Common myeloid progenitor, CD34-positive (primary cell): ENCODE results near the gene RAB3GAP2.

ENCODE experiments used
- CTCF ChIA-PET: fragments of 350-600 bp; sonication (Branson Sonifier 250); formaldehyde crosslinking; loops from one replicate; lab custom pipeline; 2021; ENCODE audit warnings: antibody characterized with exemption; lab: Charles Lee
- POLR2A ChIA-PET: fragments of 350-600 bp; sonication (Branson Sonifier 250); formaldehyde crosslinking; loops from one replicate; lab custom pipeline; 2021; ENCODE audit warnings: antibody characterized with exemption; lab: Charles Lee
- DNase-seq, 3 donors: peaks; one replicate each; pipeline versions ENCODE4 v3.0.0 to v3.0.0-alpha.2; 2013
- H3K27ac ChIP-seq, 2 experiments: 1 replicate in 1 of 2; 2 replicates in 1 of 2; pipeline ENCODE4 v1.7.0; 2013; ENCODE audit warnings: inconsistent platforms in 2 of 2, low read length in 2 of 2, mild to moderate bottlenecking in 2 of 2, low read depth in 1 of 2, moderate library complexity in 1 of 2; ENCODE audit not compliant: severe bottlenecking in 2 of 2, insufficient read depth in 1 of 2, poor library complexity in 1 of 2
- H3K27me3 ChIP-seq, 5 experiments: replicated peaks in 2 of 5; 1 replicate in 3 of 5; 2 replicates in 2 of 5; pipeline versions ENCODE4 v1.6.1 to v1.7.0; 2013; ENCODE audit warnings: low read length in 4 of 5, mild to moderate bottlenecking in 2 of 5, moderate library complexity in 2 of 5, inconsistent platforms in 1 of 5; ENCODE audit not compliant: insufficient read depth in 5 of 5, control insufficient read depth in 4 of 5
- H3K36me3 ChIP-seq, 4 experiments: 1 replicate in 2 of 4; 2 replicates in 2 of 4; pipeline versions ENCODE4 v1.6.1 to v1.7.0; 2013; ENCODE audit warnings: low read length in 3 of 4, control low read depth in 1 of 4, mild to moderate bottlenecking in 1 of 4; ENCODE audit not compliant: control insufficient read depth in 4 of 4, insufficient read depth in 4 of 4
- H3K4me1 ChIP-seq, 4 experiments: 1 replicate in 3 of 4; 2 replicates in 1 of 4; pipeline versions ENCODE4 v1.6.1 to v1.7.1; 2013; ENCODE audit warnings: low read length in 3 of 4, mild to moderate bottlenecking in 3 of 4, control low read depth in 1 of 4, inconsistent platforms in 1 of 4, moderate library complexity in 1 of 4; ENCODE audit not compliant: control insufficient read depth in 4 of 4, insufficient read depth in 4 of 4; ENCODE audit errors: control extremely low read depth in 1 of 4
- H3K4me3 ChIP-seq, 7 experiments: 1 replicate in 4 of 7; 2 replicates in 3 of 7; pipeline versions ENCODE4 v1.5.1 to v1.7.0; 2013; ENCODE audit warnings: mild to moderate bottlenecking in 7 of 7, low read length in 6 of 7, moderate library complexity in 6 of 7, inconsistent platforms in 2 of 7, low read depth in 2 of 7, control low read depth in 1 of 7; ENCODE audit not compliant: insufficient read depth in 4 of 7, control insufficient read depth in 1 of 7; ENCODE audit errors: extremely low read depth in 1 of 7
- H3K9me3 ChIP-seq, 5 experiments: 1 replicate in 4 of 5; 2 replicates in 1 of 5; pipeline versions ENCODE4 v1.6.1 to v1.7.1; 2013; ENCODE audit warnings: low read length in 4 of 5, mild to moderate bottlenecking in 2 of 5, inconsistent platforms in 1 of 5, low read depth in 1 of 5, moderate library complexity in 1 of 5; ENCODE audit not compliant: control insufficient read depth in 4 of 5, insufficient read depth in 2 of 5; ENCODE audit errors: control extremely low read depth in 1 of 5
- WGBS: methylation state at CpG from one replicate; pipeline ENCODE4 v1.1.5; 2013; ENCODE audit not compliant: insufficient coverage; 5-methylcytosine and 5-hydroxymethylcytosine counted together

RAB3GAP2 gene

DNA sequence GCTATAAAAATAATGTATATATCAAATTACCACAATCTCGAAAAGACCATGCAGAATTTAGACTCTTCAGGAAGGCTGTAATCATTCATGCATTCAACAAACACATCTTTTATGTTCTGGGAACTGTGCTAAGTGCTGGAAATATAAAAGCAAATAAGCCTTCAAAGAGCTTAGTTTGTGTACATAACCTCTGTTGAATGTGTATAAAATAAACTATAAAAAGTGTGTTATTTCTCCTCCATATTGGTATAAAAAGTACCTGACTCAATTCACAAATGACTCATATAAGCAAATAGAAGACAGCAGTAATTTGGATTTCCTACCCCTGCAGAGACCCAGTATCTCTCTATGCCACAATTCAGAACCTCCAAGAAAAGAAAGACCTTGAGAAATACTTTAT, 36.8 kb downstream of the RAB3GAP2 start:
- H3K4me1 ChIP-seq: no peaks in the 10 kb centered on the region
- H3K9me3 ChIP-seq: no peaks in the 10 kb centered on the region
- no peak overlapping the region for H3K4me3 ChIP-seq
- CTCF ChIA-PET: interaction anchor here (1.1 to 1.6 kb wide), 4 partner anchors 10 to 61 kb away, joined by 3 to 4 read pairs (median 3); no protein-coding TSS in a partner anchor
- no peak for DNase-seq
- no peaks in the 10 kb centered on the region for H3K27me3 ChIP-seq
- POLR2A ChIA-PET: no interaction called here
- WGBS: no CpG with 5 or more reads among the region's 1 CpG
- peaks cover 2 to 18% (median 12%) of the 10 kb centered on the region in 4 experiments for H3K36me3 ChIP-seq
- no peak overlapping the region for H3K27ac ChIP-seq

DNA sequence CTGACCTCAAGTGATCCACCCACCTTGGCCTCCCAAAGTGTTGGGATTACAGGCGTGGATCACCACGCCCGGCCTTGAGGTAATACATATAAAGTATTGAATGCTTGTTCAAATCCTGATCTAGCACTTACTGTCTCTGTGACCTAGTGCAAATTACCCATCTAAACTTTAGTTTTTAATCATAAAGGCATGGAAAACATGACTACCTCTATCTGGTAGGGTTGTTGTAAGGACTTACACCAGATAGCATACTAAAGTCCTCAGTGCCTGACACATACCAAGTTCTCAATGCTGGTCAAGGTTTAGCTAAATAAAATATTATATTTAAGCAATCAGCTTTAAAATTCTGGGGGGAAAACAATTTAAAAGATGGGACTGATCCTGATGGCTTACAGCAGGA, 38.3 kb downstream of the RAB3GAP2 start:
- CTCF ChIA-PET: interaction anchor here (1.0 to 1.1 kb wide), 2 partner anchors 16 to 47 kb away, joined by 3 to 4 read pairs; no protein-coding TSS in a partner anchor
- Histone ChIP-seq H3K4me1 (no peaks in the 10 kb centered on the region), H3K27me3 (no peaks in the 10 kb centered on the region), H3K9me3 (no peaks in the 10 kb centered on the region), H3K4me3 (no peak overlapping the region), H3K27ac (no peak overlapping the region), H3K36me3 (peaks cover 0 to 18% (median 17%) of the 10 kb centered on the region in 4 experiments)
- POLR2A ChIA-PET: no interaction called here
- DNase-seq: no peak
- WGBS: 100% methylated on average over 1 of the region's 3 CpGs

DNA sequence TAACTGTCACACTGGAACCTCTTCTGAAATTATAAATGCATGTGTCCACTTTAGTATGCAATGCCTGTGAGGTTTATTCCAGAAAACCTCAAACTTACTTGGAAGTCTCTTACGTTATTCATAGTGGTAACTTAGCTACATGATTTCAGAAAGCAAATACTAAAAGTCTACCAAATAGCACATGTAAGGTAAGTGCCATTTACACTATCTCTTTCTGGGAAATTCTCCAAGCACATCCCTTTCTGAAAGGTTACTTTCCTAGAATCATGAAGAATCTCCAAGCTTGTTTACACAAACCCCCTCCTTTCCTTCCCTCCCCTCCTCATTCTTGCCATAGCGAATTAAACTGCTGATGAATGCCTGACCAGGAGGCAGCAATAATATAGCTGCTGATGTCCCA, 42.5 kb downstream of the RAB3GAP2 start:
- no peak overlapping the region for H3K4me3 ChIP-seq
- H3K4me1 ChIP-seq: peaks cover 0 to 10% (median 0%) of the 10 kb centered on the region in 4 experiments
- peaks cover 0 to 42% (median 18%) of the 10 kb centered on the region in 4 experiments for H3K36me3 ChIP-seq
- H3K27me3 ChIP-seq: no peaks in the 10 kb centered on the region
- H3K27ac ChIP-seq: no peak overlapping the region
- POLR2A ChIA-PET: no interaction called here
- 83% methylated on average over 2 of the region's 2 CpGs for WGBS
- DNase-seq: no peak
- H3K9me3 ChIP-seq: no peaks in the 10 kb centered on the region
- CTCF ChIA-PET: interaction anchor here (1.1 to 5.0 kb wide), 2 partner anchors 11 to 42 kb away, joined by 3 to 37 read pairs; partner anchors contain the start of gene RAB3GAP2

DNA sequence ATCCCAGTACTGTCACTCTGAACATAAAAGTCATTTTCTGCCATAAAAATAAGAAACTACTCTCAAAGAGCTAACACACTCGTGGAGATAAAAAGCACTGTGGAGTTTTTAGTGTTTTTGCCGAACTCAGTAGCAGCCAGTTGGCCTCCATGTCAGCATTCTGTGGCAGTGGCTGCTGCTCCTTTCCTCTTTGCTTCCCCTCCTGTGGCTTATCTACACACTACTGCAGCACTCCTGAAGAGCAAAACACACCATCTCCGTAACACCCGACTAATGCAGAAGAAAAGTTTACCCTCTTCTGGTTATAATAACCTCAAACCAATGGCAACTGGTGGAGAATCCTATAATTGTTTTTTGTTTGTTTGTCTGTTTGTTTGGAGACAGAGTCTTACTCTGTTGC, 44.9 kb downstream of the RAB3GAP2 start:
- 32% methylated on average over 2 of the region's 4 CpGs for WGBS
- peaks cover 0 to 42% (median 16%) of the 10 kb centered on the region in 4 experiments for H3K36me3 ChIP-seq
- POLR2A ChIA-PET: no interaction called here
- H3K4me3 ChIP-seq: peak overlapping the region in 2 of 7 experiments; percentile 4 to 6
- DNase-seq: peak in 2 of 3 donors; percentile 22 to 41
- peak overlapping the region in 1 of 2 experiments; percentile 44 for H3K27ac ChIP-seq
- CTCF ChIA-PET: interaction anchor here (1.1 to 5.0 kb wide), 3 partner anchors 9 to 287 kb away, joined by 3 to 37 read pairs (median 3); no protein-coding TSS in a partner anchor
- H3K4me1 ChIP-seq: peaks cover 0 to 10% (median 2%) of the 10 kb centered on the region in 4 experiments
- H3K27me3 ChIP-seq: no peaks in the 10 kb centered on the region
- H3K9me3 ChIP-seq: no peaks in the 10 kb centered on the region

DNA sequence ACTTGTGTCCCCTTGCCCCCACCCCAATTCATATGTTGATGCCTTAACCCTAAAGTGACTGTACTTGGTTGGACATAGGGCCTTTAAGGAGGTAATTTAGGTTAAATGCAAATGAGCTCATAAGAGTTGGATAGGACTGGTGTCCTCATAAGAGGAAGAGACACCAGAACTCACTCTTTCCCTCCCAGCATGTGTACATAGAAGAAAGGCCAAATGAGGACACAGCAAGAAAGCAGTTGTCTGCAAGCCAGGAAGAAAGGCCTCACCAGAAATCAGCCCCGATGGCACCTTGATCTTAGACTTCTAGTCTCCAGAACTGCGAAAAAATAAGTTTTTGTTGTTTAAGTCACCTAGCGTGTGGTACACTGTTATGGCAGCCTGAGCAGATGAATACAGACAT, 45.5 kb downstream of the RAB3GAP2 start:
- H3K27ac ChIP-seq: peak overlapping the region in 1 of 2 experiments; percentile 44
- peaks cover 0 to 39% (median 12%) of the 10 kb centered on the region in 4 experiments for H3K36me3 ChIP-seq
- no peaks in the 10 kb centered on the region for H3K27me3 ChIP-seq
- peaks cover 0 to 10% (median 2%) of the 10 kb centered on the region in 4 experiments for H3K4me1 ChIP-seq
- ChIA-PET POLR2A (no interaction called here), CTCF (interaction anchor here (1.1 to 5.0 kb wide), 2 partner anchors 8 to 15 kb away, joined by 3 to 37 read pairs; no protein-coding TSS in a partner anchor)
- H3K9me3 ChIP-seq: no peaks in the 10 kb centered on the region
- peak in 1 of 3 donors; percentile 19 for DNase-seq
- no peak overlapping the region for H3K4me3 ChIP-seq
- WGBS: 94% methylated on average over 3 of the region's 3 CpGs

DNA sequence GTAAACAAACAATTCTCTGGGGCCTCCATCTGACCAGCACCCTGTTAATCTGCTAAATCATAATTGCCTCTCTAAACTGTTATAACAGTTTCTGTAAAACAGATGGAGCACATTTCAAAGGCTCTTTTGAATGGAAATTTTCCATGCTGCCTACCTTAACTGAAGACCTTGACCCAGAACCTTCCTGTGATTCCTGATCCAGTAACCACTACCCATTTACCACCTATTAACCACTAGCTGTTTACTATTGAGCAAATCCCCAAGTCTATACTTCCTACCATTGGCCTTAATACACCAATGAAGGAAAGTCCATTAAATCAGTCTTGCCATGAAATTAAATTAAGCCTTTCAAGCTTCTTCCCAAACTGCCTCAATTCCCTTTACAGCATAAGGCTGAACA, 46.3 kb downstream of the RAB3GAP2 start:
- POLR2A ChIA-PET: no interaction called here

DNA sequence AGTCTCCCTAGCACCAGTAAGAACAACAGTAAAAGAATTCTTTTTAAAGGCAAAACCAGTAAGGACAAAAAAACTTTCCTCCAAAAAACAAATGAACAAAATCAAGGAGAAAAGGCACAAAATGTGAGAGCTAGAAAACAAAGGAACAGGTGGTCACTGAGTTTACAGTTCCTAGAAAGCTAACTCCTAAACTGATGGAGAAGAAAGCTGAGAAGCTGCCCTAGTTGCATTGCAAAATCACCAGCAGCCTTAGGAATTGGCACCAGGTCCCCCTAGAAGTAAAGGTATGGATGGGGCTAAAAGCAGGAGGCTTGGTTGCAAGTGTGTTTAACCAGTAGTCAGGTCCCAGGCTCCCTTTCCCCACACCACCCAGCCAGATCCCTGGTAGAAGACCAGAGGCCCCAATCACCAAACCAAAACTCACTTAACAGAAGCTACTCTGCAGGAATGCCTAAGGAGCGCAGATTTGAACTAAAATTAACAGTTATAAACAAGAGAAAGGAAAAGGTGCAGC, 47.6 kb downstream of the RAB3GAP2 start:
- Histone ChIP-seq H3K4me3 (no peak overlapping the region), H3K9me3 (no peaks in the 10 kb centered on the region), H3K36me3 (peaks cover 0 to 29% (median 6%) of the 10 kb centered on the region in 4 experiments), H3K27me3 (no peaks in the 10 kb centered on the region), H3K27ac (no peak overlapping the region), H3K4me1 (peaks cover 0 to 10% (median 2%) of the 10 kb centered on the region in 4 experiments)
- ChIA-PET CTCF (interaction anchor here (1.0 to 1.1 kb wide), 2 partner anchors 10 to 15 kb away, joined by 3 read pairs; no protein-coding TSS in a partner anchor), POLR2A (interaction anchor here (0.6 kb wide), 1 partner anchor 275 kb away, joined by 3 read pairs; no protein-coding TSS in a partner anchor)
- WGBS: 100% methylated on average over 1 of the region's 1 CpG
- DNase-seq: no peak

More for the DNA sequence above, 46.3 kb downstream of the RAB3GAP2 start:
- Histone ChIP-seq H3K4me1 (peaks cover 0 to 10% (median 2%) of the 10 kb centered on the region in 4 experiments), H3K9me3 (no peaks in the 10 kb centered on the region), H3K27ac (no peak overlapping the region), H3K4me3 (no peak overlapping the region), H3K27me3 (no peaks in the 10 kb centered on the region), H3K36me3 (peaks cover 0 to 36% (median 8%) of the 10 kb centered on the region in 4 experiments)
- DNase-seq: no peak
- CTCF ChIA-PET: interaction anchor here (0.9 kb wide), 1 partner anchor 47 kb away, joined by 3 read pairs; no protein-coding TSS in a partner anchor
